ENCODE measurements around the gene KNL1. TPM values are rescaled to one million over a fixed set of nuclear protein-coding genes. Genes with fewer than 3 reads are reported as not detected.
"Not testable (repeated sequence)": the region's sequence is repeated elsewhere in the genome, so short reads cannot be mapped to it uniquely, and the experiment has no call there.

Gene KNL1
- total and polyA plus RNA-seq, 2 donors = 2.4 to 25.8 TPM

GRCh38 chr15:40623361-40623760 is 29.3 kb downstream of the KNL1 start:
- Histone ChIP-seq H3K4me1 (ENCODE audit: control insufficient read depth in 2 of 2, insufficient read depth in 2 of 2, low read length in 2 of 2) (no peaks in the 10 kb centered on the region), H3K27me3 (ENCODE audit: control insufficient read depth in 2 of 2, insufficient read depth in 1 of 2, low read length in 1 of 2) (no peaks in the 10 kb centered on the region), H3K36me3 (ENCODE audit: control insufficient read depth in 2 of 2, insufficient read depth in 2 of 2, low read length in 1 of 2) (peaks cover 0 to 49% of the 10 kb centered on the region in 2 donors), H3K9me3 (ENCODE audit: control insufficient read depth in 2 of 2, insufficient read depth in 1 of 2, low read length in 1 of 2) (no peaks in the 10 kb centered on the region), H3K27ac (ENCODE audit: low read depth in 1 of 2, low read length in 1 of 2) (no peak overlapping the region), H3K4me3 (ENCODE audit: low read length in 2 of 2) (no peak overlapping the region)
- over 99% methylated on average over 2 of the region's 2 CpGs for WGBS
- DNase-seq (ENCODE audit: low read depth in 6 of 9, low spot score in 9 of 9) = no peak

- no peak overlapping the region for H3K4me3 ChIP-seq (ENCODE audit: low read length in 2 of 2)
- H3K27me3 ChIP-seq (ENCODE audit: control insufficient read depth in 2 of 2, insufficient read depth in 1 of 2, low read length in 1 of 2) = no peaks in the 10 kb centered on the region
- H3K27ac ChIP-seq (ENCODE audit: low read depth in 1 of 2, low read length in 1 of 2) = no peak overlapping the region
- no peaks in the 10 kb centered on the region for H3K4me1 ChIP-seq (ENCODE audit: control insufficient read depth in 2 of 2, insufficient read depth in 2 of 2, low read length in 2 of 2)
- H3K36me3 ChIP-seq (ENCODE audit: control insufficient read depth in 2 of 2, insufficient read depth in 2 of 2, low read length in 1 of 2) = peaks cover 24 to 53% of the 10 kb centered on the region in 2 donors
- 96% methylated on average over 2 of the region's 2 CpGs for WGBS
- DNase-seq (ENCODE audit: low read depth in 6 of 9, low spot score in 9 of 9) = no peak
- no peaks in the 10 kb centered on the region for H3K9me3 ChIP-seq (ENCODE audit: control insufficient read depth in 2 of 2, insufficient read depth in 1 of 2, low read length in 1 of 2)
These were observed 36.3 kb downstream of the KNL1 start for GRCh38 chr15:40630313-40630712.

- Histone ChIP-seq H3K9me3 (ENCODE audit: control insufficient read depth in 2 of 2, insufficient read depth in 1 of 2, low read length in 1 of 2) (no peaks in the 10 kb centered on the region), H3K27ac (ENCODE audit: low read depth in 1 of 2, low read length in 1 of 2) (no peak overlapping the region), H3K27me3 (ENCODE audit: control insufficient read depth in 2 of 2, insufficient read depth in 1 of 2, low read length in 1 of 2) (no peaks in the 10 kb centered on the region), H3K4me3 (ENCODE audit: low read length in 2 of 2) (no peak overlapping the region), H3K4me1 (ENCODE audit: control insufficient read depth in 2 of 2, insufficient read depth in 2 of 2, low read length in 2 of 2) (no peaks in the 10 kb centered on the region), H3K36me3 (ENCODE audit: control insufficient read depth in 2 of 2, insufficient read depth in 2 of 2, low read length in 1 of 2) (peaks cover 34 to 72% of the 10 kb centered on the region in 2 donors)
- DNase-seq (ENCODE audit: low read depth in 6 of 9, low spot score in 9 of 9) = no peak
- WGBS = 85% methylated on average over 9 of the region's 9 CpGs
These were observed 39.1 kb downstream of the KNL1 start for GRCh38 chr15:40633178-40633577.

DNA sequence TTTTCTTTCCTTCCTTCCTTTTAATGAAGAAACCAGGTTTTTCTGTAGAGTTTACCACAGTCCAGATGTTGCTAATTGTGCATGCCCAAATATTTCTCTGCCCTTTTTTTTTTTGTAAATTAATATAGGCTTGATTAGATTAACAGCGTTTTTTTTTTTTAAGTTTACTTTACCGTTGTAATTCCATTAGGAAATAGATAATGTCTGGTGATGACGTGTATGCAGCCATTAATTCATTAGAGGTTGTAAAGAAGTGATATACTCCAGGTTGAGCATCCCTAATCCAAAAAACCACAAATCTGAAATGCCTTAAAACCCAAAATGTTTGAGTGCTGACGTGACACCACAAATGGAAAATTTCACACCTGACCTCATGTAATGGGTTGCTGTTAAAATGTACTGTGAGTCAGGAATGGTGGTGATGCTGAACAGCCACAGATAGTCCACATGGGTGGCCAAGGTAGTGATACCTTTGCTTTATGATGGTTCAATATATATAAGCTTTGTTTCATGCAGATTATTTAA is 43.2 kb downstream of the KNL1 start:
- WGBS = 98% methylated on average over 4 of the region's 4 CpGs

GRCh38 chr15:40639677-40640076 is 45.6 kb downstream of the KNL1 start:
- Histone ChIP-seq H3K9me3 (ENCODE audit: control insufficient read depth in 2 of 2, insufficient read depth in 1 of 2, low read length in 1 of 2) (no peaks in the 10 kb centered on the region), H3K27ac (ENCODE audit: low read depth in 1 of 2, low read length in 1 of 2) (no peak overlapping the region), H3K4me1 (ENCODE audit: control insufficient read depth in 2 of 2, insufficient read depth in 2 of 2, low read length in 2 of 2) (no peaks in the 10 kb centered on the region), H3K27me3 (ENCODE audit: control insufficient read depth in 2 of 2, insufficient read depth in 1 of 2, low read length in 1 of 2) (no peaks in the 10 kb centered on the region), H3K4me3 (ENCODE audit: low read length in 2 of 2) (no peak overlapping the region), H3K36me3 (ENCODE audit: control insufficient read depth in 2 of 2, insufficient read depth in 2 of 2, low read length in 1 of 2) (peaks cover 33 to 66% of the 10 kb centered on the region in 2 donors)
- 98% methylated on average over 5 of the region's 5 CpGs for WGBS
- DNase-seq (ENCODE audit: low read depth in 6 of 9, low spot score in 9 of 9) = no peak

More for the DNA sequence above, 43.2 kb downstream of the KNL1 start:
- no peak overlapping the region for H3K27ac ChIP-seq (ENCODE audit: low read depth in 1 of 2, low read length in 1 of 2)
- H3K4me1 ChIP-seq (ENCODE audit: control insufficient read depth in 2 of 2, insufficient read depth in 2 of 2, low read length in 2 of 2) = no peaks in the 10 kb centered on the region
- no peak for DNase-seq (ENCODE audit: low read depth in 6 of 9, low spot score in 9 of 9)
- H3K4me3 ChIP-seq (ENCODE audit: low read length in 2 of 2) = no peak overlapping the region
- H3K9me3 ChIP-seq (ENCODE audit: control insufficient read depth in 2 of 2, insufficient read depth in 1 of 2, low read length in 1 of 2) = no peaks in the 10 kb centered on the region
- H3K36me3 ChIP-seq (ENCODE audit: control insufficient read depth in 2 of 2, insufficient read depth in 2 of 2, low read length in 1 of 2) = peaks cover 34 to 68% of the 10 kb centered on the region in 2 donors
- H3K27me3 ChIP-seq (ENCODE audit: control insufficient read depth in 2 of 2, insufficient read depth in 1 of 2, low read length in 1 of 2) = no peaks in the 10 kb centered on the region

GRCh38 chr15:40647523-40647922 is 53.5 kb downstream of the KNL1 start:
- no peaks in the 10 kb centered on the region for H3K4me1 ChIP-seq (ENCODE audit: control insufficient read depth in 2 of 2, insufficient read depth in 2 of 2, low read length in 2 of 2)
- no peaks in the 10 kb centered on the region for H3K27me3 ChIP-seq (ENCODE audit: control insufficient read depth in 2 of 2, insufficient read depth in 1 of 2, low read length in 1 of 2)
- H3K4me3 ChIP-seq (ENCODE audit: low read length in 2 of 2) = no peak overlapping the region
- no peaks in the 10 kb centered on the region for H3K9me3 ChIP-seq (ENCODE audit: control insufficient read depth in 2 of 2, insufficient read depth in 1 of 2, low read length in 1 of 2)
- 97% methylated on average over 1 of the region's 1 CpG for WGBS
- peaks cover 11 to 50% of the 10 kb centered on the region in 2 donors for H3K36me3 ChIP-seq (ENCODE audit: control insufficient read depth in 2 of 2, insufficient read depth in 2 of 2, low read length in 1 of 2)
- DNase-seq (ENCODE audit: low read depth in 6 of 9, low spot score in 9 of 9) = no peak
- no peak overlapping the region for H3K27ac ChIP-seq (ENCODE audit: low read depth in 1 of 2, low read length in 1 of 2)

- Histone ChIP-seq H3K27me3 (ENCODE audit: control insufficient read depth in 2 of 2, insufficient read depth in 1 of 2, low read length in 1 of 2) (no peaks in the 10 kb centered on the region), H3K27ac (ENCODE audit: low read depth in 1 of 2, low read length in 1 of 2) (no peak overlapping the region), H3K36me3 (ENCODE audit: control insufficient read depth in 2 of 2, insufficient read depth in 2 of 2, low read length in 1 of 2) (peaks cover 23 to 61% of the 10 kb centered on the region in 2 donors), H3K9me3 (ENCODE audit: control insufficient read depth in 2 of 2, insufficient read depth in 1 of 2, low read length in 1 of 2) (no peaks in the 10 kb centered on the region), H3K4me1 (ENCODE audit: control insufficient read depth in 2 of 2, insufficient read depth in 2 of 2, low read length in 2 of 2) (no peaks in the 10 kb centered on the region), H3K4me3 (ENCODE audit: low read length in 2 of 2) (no peak overlapping the region)
- DNase-seq (ENCODE audit: low read depth in 6 of 9, low spot score in 9 of 9) = no peak
These were observed 56.4 kb downstream of the KNL1 start for GRCh38 chr15:40650479-40650878.

DNA sequence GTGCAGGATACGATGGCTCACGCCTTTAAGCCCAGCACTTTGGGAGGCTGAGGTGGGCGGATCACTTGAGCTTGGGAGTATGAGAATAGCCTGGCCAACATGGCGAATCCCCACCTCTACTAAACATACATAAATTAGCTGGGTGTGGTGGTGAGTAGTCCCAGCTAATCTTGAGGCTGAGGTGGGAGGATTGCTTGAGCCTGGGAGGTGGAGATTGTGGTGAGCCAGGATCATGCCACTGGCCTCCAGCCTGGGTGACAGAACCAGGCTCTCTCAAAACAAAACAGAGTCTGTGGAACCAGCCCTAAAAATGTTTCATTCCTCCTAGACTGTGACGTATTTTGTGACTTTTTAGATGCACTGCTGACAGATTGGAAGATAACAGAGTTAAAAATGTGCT is 66.6 kb downstream of the KNL1 start:
- WGBS = 97% methylated on average over 5 of the region's 5 CpGs

GRCh38 chr15:40664909-40665308 is 70.9 kb downstream of the KNL1 start:
- Histone ChIP-seq H3K4me3 (ENCODE audit: low read length in 2 of 2) (no peak overlapping the region), H3K36me3 (ENCODE audit: control insufficient read depth in 2 of 2, insufficient read depth in 2 of 2, low read length in 1 of 2) (peaks cover 22 to 28% of the 10 kb centered on the region in 2 donors), H3K9me3 (ENCODE audit: control insufficient read depth in 2 of 2, insufficient read depth in 1 of 2, low read length in 1 of 2) (no peaks in the 10 kb centered on the region), H3K27me3 (ENCODE audit: control insufficient read depth in 2 of 2, insufficient read depth in 1 of 2, low read length in 1 of 2) (no peaks in the 10 kb centered on the region), H3K27ac (ENCODE audit: low read depth in 1 of 2, low read length in 1 of 2) (no peak overlapping the region), H3K4me1 (ENCODE audit: control insufficient read depth in 2 of 2, insufficient read depth in 2 of 2, low read length in 2 of 2) (no peaks in the 10 kb centered on the region)
- DNase-seq (ENCODE audit: low read depth in 6 of 9, low spot score in 9 of 9) = no peak
- 98% methylated on average over 7 of the region's 7 CpGs for WGBS

More for the DNA sequence above, 66.6 kb downstream of the KNL1 start:
- Histone ChIP-seq H3K27me3 (ENCODE audit: control insufficient read depth in 2 of 2, insufficient read depth in 1 of 2, low read length in 1 of 2) (no peaks in the 10 kb centered on the region), H3K9me3 (ENCODE audit: control insufficient read depth in 2 of 2, insufficient read depth in 1 of 2, low read length in 1 of 2) (no peaks in the 10 kb centered on the region), H3K27ac (ENCODE audit: low read depth in 1 of 2, low read length in 1 of 2) (no peak overlapping the region), H3K36me3 (ENCODE audit: control insufficient read depth in 2 of 2, insufficient read depth in 2 of 2, low read length in 1 of 2) (peaks cover 33 to 38% of the 10 kb centered on the region in 2 donors), H3K4me1 (ENCODE audit: control insufficient read depth in 2 of 2, insufficient read depth in 2 of 2, low read length in 2 of 2) (no peaks in the 10 kb centered on the region), H3K4me3 (ENCODE audit: low read length in 2 of 2) (no peak overlapping the region)
- no peak for DNase-seq (ENCODE audit: low read depth in 6 of 9, low spot score in 9 of 9)

- H3K4me1 ChIP-seq (ENCODE audit: control insufficient read depth in 2 of 2, insufficient read depth in 2 of 2, low read length in 2 of 2); H3K36me3 ChIP-seq (ENCODE audit: control insufficient read depth in 2 of 2, insufficient read depth in 2 of 2, low read length in 1 of 2); H3K4me3 ChIP-seq (ENCODE audit: low read length in 2 of 2); H3K9me3 ChIP-seq (ENCODE audit: control insufficient read depth in 2 of 2, insufficient read depth in 1 of 2, low read length in 1 of 2); H3K27ac ChIP-seq (ENCODE audit: low read depth in 1 of 2, low read length in 1 of 2); H3K27me3 ChIP-seq (ENCODE audit: control insufficient read depth in 2 of 2, insufficient read depth in 1 of 2, low read length in 1 of 2); DNase-seq (ENCODE audit: low read depth in 6 of 9, low spot score in 9 of 9): not testable (repeated sequence)
- WGBS = 91% methylated on average over 6 of the region's 6 CpGs
These were observed 82.2 kb downstream of the KNL1 start for GRCh38 chr15:40676290-40676689.

Measured in thymus (tissue), 11 donors.